Bronchial epithelial cell (primary cell): Measurements from ENCODE around the gene TCEA2. TPM values are rescaled to one million over a fixed set of nuclear protein-coding genes. Genes with fewer than 3 reads are reported as not detected.

Experiments used
- DNase-seq: peaks from one replicate; pipeline ENCODE4 v3.0.0-alpha.2; 2010; ENCODE audit warnings: low read depth
- FAIRE-seq: peaks from 2 replicates; lab custom pipeline; 2011; peaks lifted over from hg19 to GRCh38; lab: Jason Lieb, UNC
- H3K27me3 ChIP-seq: 2 replicates; pipeline ENCODE4 v1.5.1; 2011; ENCODE audit warnings: low read length; ENCODE audit not compliant: control insufficient read depth, insufficient read depth
- H3K36me3 ChIP-seq: 2 replicates; pipeline ENCODE4 v1.5.1; 2011; ENCODE audit warnings: low read length; ENCODE audit not compliant: control insufficient read depth, insufficient read depth
- H3K4me3 ChIP-seq: 2 replicates; pipeline ENCODE4 v1.5.1; 2011; ENCODE audit warnings: mild to moderate bottlenecking, low read depth, low read length, control low read depth
- CTCF ChIP-seq: IDR thresholded peaks from 2 replicates; pipeline ENCODE4 v1.5.1; 2011; ENCODE audit warnings: mild to moderate bottlenecking, moderate library complexity, low read length, control low read depth, inconsistent platforms; ENCODE audit not compliant: insufficient read depth, severe bottlenecking
- total RNA-seq: library from RNA; depleted of rRNA; stranded (reverse); fragments of >200 nt; gene quantifications from 2 replicates; pipeline ENCODE4 v1.2.1, GENCODE V29; 2014

Gene TCEA2
- total RNA-seq, 1 donor from 2014 or later: 5.5 TPM

- no peak for FAIRE-seq
- H3K27me3 ChIP-seq: peaks cover 1% of the 10 kb centered on the region
- peak; percentile 40 for DNase-seq
These were observed 24.3 kb upstream of the TCEA2 start for GRCh38 chr20:64038565-64039292.

GRCh38 chr20:64039293-64040160 lies 23.5 kb upstream of the TCEA2 start:
- peaks cover 1% of the 10 kb centered on the region for H3K27me3 ChIP-seq
- H3K36me3 ChIP-seq: no peaks in the 10 kb centered on the region
- no peak for TF ChIP-seq CTCF
- H3K4me3 ChIP-seq: peak overlapping the region; percentile 49
- no peak for DNase-seq
- FAIRE-seq: no peak

More at GRCh38 chr20:64038565-64039292, 24.3 kb upstream of the TCEA2 start:
- H3K4me3 ChIP-seq: peak overlapping the region; percentile 49
- peak; percentile 82 for TF ChIP-seq CTCF
- peaks cover 1% of the 10 kb centered on the region for H3K36me3 ChIP-seq

GRCh38 chr20:64040231-64041039 lies 22.6 kb upstream of the TCEA2 start:
- no peaks in the 10 kb centered on the region for H3K36me3 ChIP-seq
- H3K4me3 ChIP-seq: no peak overlapping the region
- FAIRE-seq (no peak), DNase-seq (no peak)
- no peak for TF ChIP-seq CTCF
- peaks cover 1% of the 10 kb centered on the region for H3K27me3 ChIP-seq

- H3K36me3 ChIP-seq: no peaks in the 10 kb centered on the region
- peaks cover 6% of the 10 kb centered on the region for H3K27me3 ChIP-seq
- no peak for TF ChIP-seq CTCF
- FAIRE-seq: no peak
- DNase-seq: no peak
- no peak overlapping the region for H3K4me3 ChIP-seq
These were observed 21.8 kb upstream of the TCEA2 start for GRCh38 chr20:64041040-64041780.

GRCh38 chr20:64041781-64042053 lies 21.3 kb upstream of the TCEA2 start:
- no peak for TF ChIP-seq CTCF
- DNase-seq: no peak
- H3K4me3 ChIP-seq: peak overlapping the region; percentile 51
- H3K36me3 ChIP-seq: no peaks in the 10 kb centered on the region
- no peak for FAIRE-seq
- peaks cover 8% of the 10 kb centered on the region for H3K27me3 ChIP-seq
